ENCODE measurements around the gene CEBPA.

CEBPA gene

DNA sequence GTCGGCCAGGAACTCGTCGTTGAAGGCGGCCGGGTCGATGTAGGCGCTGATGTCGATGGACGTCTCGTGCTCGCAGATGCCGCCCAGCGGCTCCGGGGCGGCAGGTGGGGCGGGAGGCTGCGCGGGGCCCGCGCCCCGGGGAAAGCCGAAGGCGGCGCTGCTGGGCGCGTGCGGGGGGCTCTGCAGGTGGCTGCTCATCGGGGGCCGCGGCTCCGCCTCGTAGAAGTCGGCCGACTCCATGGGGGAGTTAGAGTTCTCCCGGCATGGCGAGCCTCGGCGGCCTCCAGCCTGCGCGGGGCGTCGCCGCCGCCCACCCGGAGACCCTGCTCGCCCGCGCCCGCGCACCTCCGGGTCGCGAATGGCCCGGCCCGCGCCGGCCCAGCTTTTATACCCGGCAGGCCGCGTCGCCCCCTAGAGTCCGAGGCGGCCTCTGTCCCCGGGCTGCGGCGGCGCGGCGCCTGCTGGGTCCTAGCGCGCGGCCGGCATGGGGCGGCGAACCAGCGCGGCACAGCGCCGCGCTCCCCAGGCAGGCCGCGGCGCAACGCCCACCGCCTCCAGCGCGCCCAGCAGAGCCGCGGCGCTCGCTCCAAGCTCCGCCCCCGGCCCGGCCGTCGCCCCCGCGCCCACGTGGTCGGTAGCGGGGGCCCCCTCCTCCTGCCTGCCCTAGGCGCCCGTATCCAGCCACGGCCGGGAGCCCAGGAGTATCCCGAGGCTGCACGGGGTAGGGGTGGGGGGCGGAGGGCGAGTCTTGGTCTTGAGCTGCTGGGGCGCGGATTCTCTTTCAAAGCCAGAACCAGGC, at the start of gene CEBPA:
Gene CEBPA, minus strand, starts transcription at position 360 of the 799 bp plus-strand sequence. Its CDS starts 120 bp downstream, at position 240.
- TF ChIP-seq POLR2A (IDR thresholded peaks at IDR 0.05; ENCODE audit: extremely low read depth, insufficient read length) (peak; percentile 98), MYC (IDR thresholded peaks at IDR 0.05; ENCODE audit: low read depth, low read length) (no peak; the same call in 1 of the 2 replicates)
- TF ChIP-seq, protein P1, sequence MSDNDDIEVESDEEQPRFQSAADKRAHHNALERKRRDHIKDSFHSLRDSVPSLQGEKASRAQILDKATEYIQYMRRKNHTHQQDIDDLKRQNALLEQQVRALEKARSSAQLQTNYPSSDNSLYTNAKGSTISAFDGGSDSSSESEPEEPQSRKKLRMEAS (IDR thresholded peaks at IDR 0.05; ENCODE audit: low read depth, low read length): peak; percentile 79
- TF ChIP-seq, protein P2, sequence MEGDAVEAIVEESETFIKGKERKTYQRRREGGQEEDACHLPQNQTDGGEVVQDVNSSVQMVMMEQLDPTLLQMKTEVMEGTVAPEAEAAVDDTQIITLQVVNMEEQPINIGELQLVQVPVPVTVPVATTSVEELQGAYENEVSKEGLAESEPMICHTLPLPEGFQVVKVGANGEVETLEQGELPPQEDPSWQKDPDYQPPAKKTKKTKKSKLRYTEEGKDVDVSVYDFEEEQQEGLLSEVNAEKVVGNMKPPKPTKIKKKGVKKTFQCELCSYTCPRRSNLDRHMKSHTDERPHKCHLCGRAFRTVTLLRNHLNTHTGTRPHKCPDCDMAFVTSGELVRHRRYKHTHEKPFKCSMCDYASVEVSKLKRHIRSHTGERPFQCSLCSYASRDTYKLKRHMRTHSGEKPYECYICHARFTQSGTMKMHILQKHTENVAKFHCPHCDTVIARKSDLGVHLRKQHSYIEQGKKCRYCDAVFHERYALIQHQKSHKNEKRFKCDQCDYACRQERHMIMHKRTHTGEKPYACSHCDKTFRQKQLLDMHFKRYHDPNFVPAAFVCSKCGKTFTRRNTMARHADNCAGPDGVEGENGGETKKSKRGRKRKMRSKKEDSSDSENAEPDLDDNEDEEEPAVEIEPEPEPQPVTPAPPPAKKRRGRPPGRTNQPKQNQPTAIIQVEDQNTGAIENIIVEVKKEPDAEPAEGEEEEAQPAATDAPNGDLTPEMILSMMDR (IDR thresholded peaks at IDR 0.05; ENCODE audit: low read depth, low read length): peak; percentile 20
- peak; percentile 92 for DNase-seq (ENCODE audit: low read depth)
- H3K4me3 ChIP-seq (ENCODE audit: low read depth, low read length): peak within 1 kb of the TSS; percentile 78

DNA sequence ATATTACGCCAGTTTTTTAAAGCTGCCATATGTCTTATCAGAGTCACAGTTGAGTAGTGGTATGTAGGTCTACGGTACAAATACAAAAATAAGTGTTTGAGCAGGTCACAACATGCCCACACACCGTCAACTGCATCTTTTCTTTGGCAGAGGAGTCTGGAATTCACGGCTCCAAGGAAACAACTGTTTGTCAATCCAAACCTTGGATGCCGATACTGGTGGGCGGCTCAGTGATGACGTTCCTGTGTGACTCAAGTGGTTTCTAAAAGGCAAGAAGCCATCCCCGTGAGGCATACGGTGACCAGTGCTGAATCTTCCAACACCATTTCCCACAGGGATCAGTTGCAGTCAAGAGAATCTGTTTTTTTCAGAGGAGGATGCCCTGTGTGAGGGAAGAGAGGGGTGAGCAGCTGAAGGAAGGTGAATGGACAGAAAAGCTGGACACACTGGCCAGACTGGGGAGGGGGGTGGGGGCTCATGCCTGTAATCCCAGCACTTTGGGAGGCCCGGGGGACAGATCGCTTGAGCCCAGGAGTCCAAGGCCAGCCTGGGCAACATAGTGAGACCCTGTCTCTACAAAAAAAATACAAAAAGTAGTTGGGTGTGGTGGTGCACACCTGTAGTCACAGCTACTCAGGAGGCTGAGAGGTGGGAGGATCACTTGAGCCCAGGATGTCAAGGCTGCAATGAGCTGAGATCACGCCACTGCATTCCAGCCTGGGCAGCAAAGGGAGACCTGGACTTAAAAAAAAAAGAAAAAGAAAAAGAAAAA, 48.4 kb upstream of the CEBPA start:
- DNase-seq (ENCODE audit: low read depth): no peak
- TF ChIP-seq, protein P2 (IDR thresholded peaks at IDR 0.05; ENCODE audit: low read depth, low read length): no peak
- no peak for TF ChIP-seq MYC (IDR thresholded peaks at IDR 0.05; ENCODE audit: low read depth, low read length)
- TF ChIP-seq, protein P1 (IDR thresholded peaks at IDR 0.05; ENCODE audit: low read depth, low read length): no peak
- no peak for TF ChIP-seq POLR2A (IDR thresholded peaks at IDR 0.05; ENCODE audit: extremely low read depth, insufficient read length)
- H3K4me3 ChIP-seq (ENCODE audit: low read depth, low read length): no peak overlapping the region

DNA sequence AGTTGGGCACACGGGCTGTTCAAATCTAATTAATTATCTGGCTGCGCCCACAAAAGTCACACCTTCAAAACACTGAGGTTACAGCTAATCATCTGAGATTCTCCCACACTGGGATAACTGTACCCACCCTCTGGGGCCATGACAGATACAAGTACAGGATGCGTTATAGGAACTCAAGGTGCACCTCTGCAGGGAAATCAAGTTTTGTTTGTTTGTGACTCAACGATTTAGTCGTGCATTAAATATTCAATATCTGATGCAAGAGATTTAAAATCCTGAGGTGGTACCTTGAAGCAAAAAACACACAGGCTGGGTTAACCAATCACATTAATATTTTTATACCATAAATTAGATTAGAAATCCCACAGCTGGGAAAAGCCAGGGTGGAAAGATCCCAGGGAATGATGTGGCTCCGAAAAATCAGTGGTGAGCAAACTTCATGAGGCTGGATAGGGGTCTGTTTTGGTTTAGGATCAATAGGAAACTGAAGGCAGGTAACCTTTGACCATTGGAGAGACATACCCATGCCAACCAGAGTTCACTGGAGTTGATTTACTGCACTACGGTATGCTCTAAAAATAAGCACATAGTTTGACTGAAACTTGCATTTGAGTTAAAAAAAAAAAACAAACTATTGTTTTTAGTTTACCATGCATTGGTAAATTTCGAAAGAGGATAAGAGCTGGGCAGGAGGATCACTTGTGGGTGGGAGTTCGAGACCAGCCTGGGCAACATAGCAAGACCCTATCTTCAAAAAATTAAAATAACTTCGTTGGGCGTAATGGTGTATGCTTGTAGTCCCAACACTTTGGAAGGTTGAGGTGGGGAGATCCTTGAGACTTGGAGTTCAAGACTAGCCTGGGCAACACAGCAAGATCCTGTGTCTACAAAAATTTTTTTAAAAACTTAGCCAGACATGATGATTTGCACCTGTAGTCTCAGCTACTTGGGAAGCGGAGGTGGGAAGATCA, 47.3 kb upstream of the CEBPA start:
- H3K4me3 ChIP-seq (ENCODE audit: low read depth, low read length): no peak overlapping the region
- TF ChIP-seq, protein P2 (IDR thresholded peaks at IDR 0.05; ENCODE audit: low read depth, low read length): no peak
- TF ChIP-seq MYC (IDR thresholded peaks at IDR 0.05; ENCODE audit: low read depth, low read length) (no peak), POLR2A (IDR thresholded peaks at IDR 0.05; ENCODE audit: extremely low read depth, insufficient read length) (no peak)
- no peak for DNase-seq (ENCODE audit: low read depth)

DNA sequence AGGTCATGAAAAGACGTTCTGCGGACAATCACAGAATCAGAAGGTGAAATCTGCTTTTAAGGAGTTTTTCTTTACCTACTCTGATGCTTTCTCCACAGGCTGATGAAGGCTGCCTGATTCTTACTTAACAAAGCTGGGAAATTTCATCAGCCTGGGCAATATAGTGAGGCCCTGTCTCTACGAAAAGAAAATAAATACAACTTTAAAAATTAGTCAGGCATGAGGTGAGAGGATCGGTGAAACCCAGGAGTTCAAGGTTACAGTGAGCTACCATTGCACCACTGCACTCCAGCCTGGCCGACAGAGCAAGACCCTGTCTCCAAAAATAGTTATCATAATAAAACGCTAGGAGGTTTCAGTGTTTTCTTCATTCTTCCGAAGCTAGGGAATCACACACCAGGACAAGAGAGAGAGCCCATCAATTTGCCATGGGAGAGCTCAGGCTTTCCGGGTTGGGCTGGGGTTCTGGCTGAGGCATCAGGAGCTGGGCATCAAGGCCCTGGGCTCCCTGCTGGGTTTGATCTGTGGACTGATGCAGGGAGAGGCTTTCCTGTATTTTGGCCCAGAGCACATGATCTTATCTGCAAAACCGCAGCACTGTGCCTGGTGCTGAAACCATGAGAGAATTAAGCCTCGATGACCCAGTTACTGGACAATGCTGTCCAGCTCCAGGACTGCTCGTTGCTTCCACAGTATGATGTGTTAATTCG, 46.1 kb upstream of the CEBPA start:
- TF ChIP-seq MYC (IDR thresholded peaks at IDR 0.05; ENCODE audit: low read depth, low read length) (no peak), POLR2A (IDR thresholded peaks at IDR 0.05; ENCODE audit: extremely low read depth, insufficient read length) (no peak)
- TF ChIP-seq, protein P1 (IDR thresholded peaks at IDR 0.05; ENCODE audit: low read depth, low read length): no peak
- TF ChIP-seq, protein P2 (IDR thresholded peaks at IDR 0.05; ENCODE audit: low read depth, low read length): no peak
- DNase-seq (ENCODE audit: low read depth): no peak
- H3K4me3 ChIP-seq (ENCODE audit: low read depth, low read length): no peak overlapping the region

DNA sequence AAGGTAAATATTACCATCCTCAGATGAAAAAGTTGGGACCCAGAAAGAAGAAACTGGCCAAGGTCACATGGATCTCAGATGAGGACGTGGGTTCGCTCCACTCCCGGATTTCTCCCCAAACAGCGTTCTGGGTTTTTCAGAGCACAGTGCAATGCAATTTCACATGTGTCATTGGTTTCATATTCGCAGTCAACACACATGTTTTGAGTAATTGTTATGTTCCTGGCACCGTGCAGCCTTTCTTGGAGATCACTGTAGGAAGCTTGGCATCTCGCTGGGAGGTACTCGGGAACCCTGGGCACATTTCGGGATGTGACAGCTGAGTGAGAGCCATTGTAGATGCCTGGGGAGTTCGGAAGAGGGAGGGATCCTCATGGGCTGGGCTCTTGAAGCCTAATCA, 45.0 kb upstream of the CEBPA start:
- DNase-seq (ENCODE audit: low read depth): no peak
- TF ChIP-seq, protein P2 (IDR thresholded peaks at IDR 0.05; ENCODE audit: low read depth, low read length): no peak
- TF ChIP-seq, protein P1 (IDR thresholded peaks at IDR 0.05; ENCODE audit: low read depth, low read length): no peak
- TF ChIP-seq POLR2A (IDR thresholded peaks at IDR 0.05; ENCODE audit: extremely low read depth, insufficient read length) (no peak), MYC (IDR thresholded peaks at IDR 0.05; ENCODE audit: low read depth, low read length) (no peak)
- no peak overlapping the region for H3K4me3 ChIP-seq (ENCODE audit: low read depth, low read length)

All from NB4 (cell line).